SH-SY5Y (cell line): ENCODE data around the gene ADGRG1.

ENCODE experiments used
- GATA2 ChIP-seq: IDR thresholded peaks from 2 replicates; pipeline ENCODE4 v1.6.1; 2011; ENCODE audit warnings: mild to moderate bottlenecking, low read depth, low read length
- GATA3 ChIP-seq: IDR thresholded peaks from 2 replicates; pipeline ENCODE4 v1.6.1; 2011; ENCODE audit warnings: low read depth, mild to moderate bottlenecking, low read length, moderate library complexity

DNA sequence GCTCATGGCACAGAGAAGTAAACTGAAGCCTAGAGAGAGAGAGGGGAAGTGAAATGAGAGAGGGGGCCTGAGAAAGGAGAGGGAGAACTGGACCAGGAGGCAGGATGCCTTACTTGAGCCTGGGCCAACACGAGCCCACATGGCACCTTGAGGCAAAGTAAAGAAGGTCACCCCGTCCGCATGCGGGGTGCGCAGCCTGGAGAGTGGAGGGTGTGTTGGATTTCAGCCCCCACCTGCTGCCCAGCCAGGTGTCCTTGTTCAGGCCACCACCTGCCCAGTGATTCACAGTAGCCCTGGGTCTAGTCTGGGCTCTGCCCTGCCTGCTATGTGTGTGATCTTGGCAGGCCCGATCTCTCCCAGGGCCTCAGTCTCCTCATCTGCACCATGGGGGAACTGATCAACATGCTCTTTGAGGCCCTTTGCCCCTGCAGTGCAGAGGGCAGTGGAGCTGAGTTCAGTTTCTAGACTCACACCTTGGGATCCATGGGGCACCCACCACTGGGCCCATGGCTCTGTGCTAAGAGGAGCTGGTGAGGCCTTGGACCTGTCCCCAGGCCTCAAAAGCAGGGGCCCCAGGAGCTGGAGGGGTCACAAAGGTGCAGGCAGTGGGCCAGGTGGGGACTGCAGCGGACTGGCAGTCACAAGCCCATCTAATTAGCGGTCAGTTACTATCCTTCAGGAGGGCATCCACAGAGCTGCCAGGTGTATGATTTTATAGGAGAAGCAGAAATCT is 56.4 kb downstream of the ADGRG1 start:
- TF ChIP-seq GATA2 (no peak), GATA3 (no peak)
